AG09309 (cell line): ENCODE data around the gene GATA1.

Experiments used
- DNase-seq: peaks from one replicate; pipeline ENCODE4 v3.0.0-alpha.2; 2010; ENCODE audit warnings: low read depth
- H3K4me3 ChIP-seq: 2 replicates; pipeline ENCODE4 v1.5.1; 2011; ENCODE audit warnings: mild to moderate bottlenecking, low read depth, low read length, moderate library complexity; ENCODE audit not compliant: control insufficient read depth
- CTCF ChIP-seq: IDR thresholded peaks from 2 replicates; pipeline ENCODE4 v1.5.1; 2011; ENCODE audit warnings: mild to moderate bottlenecking, low read depth, low read length, inconsistent platforms; ENCODE audit not compliant: insufficient read depth, control insufficient read depth; ENCODE audit errors: missing control alignments

GATA1 gene

GRCh38 chrX:48789366-48790220 lies 3.2 kb downstream of the GATA1 start:
- no peak overlapping the region for H3K4me3 ChIP-seq
- no peak for DNase-seq
- no peak for TF ChIP-seq CTCF

GRCh38 chrX:48790477-48790876 lies 4.1 kb downstream of the GATA1 start:
- DNase-seq: no peak
- no peak overlapping the region for H3K4me3 ChIP-seq
- TF ChIP-seq CTCF: no peak

GRCh38 chrX:48791063-48791820 lies 4.9 kb downstream of the GATA1 start:
- DNase-seq: no peak
- TF ChIP-seq CTCF: no peak
- H3K4me3 ChIP-seq: no peak overlapping the region

GRCh38 chrX:48792219-48792618 lies 5.8 kb downstream of the GATA1 start:
- no peak overlapping the region for H3K4me3 ChIP-seq
- TF ChIP-seq CTCF: no peak
- DNase-seq: no peak

GRCh38 chrX:48793935-48794334 lies 7.5 kb downstream of the GATA1 start:
- no peak for DNase-seq
- H3K4me3 ChIP-seq: no peak overlapping the region
- no peak for TF ChIP-seq CTCF

GRCh38 chrX:48794340-48794910 lies 8.0 kb downstream of the GATA1 start:
- no peak for TF ChIP-seq CTCF
- no peak for DNase-seq
- no peak overlapping the region for H3K4me3 ChIP-seq
